Measurements from ENCODE around the gene TMC6. TPM values are rescaled to one million over a fixed set of nuclear protein-coding genes. Genes with fewer than 3 reads are reported as not detected.

TMC6 gene
- total RNA-seq, 4 donors from 2014 or later, result 21.8 to 72.8 (median 51.3) TPM

- DNase-seq (ENCODE audit: low spot score), result no peak
- ATAC-seq (ENCODE audit: low FRiP score), result no peak
- TF ChIP-seq CTCF (IDR thresholded peaks at IDR 0.05), result no peak
Measured at GRCh38 chr17:78164748-78165607, 36.4 kb upstream of the TMC6 start.

GRCh38 chr17:78163881-78164747 lies 35.6 kb upstream of the TMC6 start:
- no peak for TF ChIP-seq CTCF (IDR thresholded peaks at IDR 0.05)
- ATAC-seq (ENCODE audit: low FRiP score) (no peak), DNase-seq (ENCODE audit: low spot score) (no peak)

GRCh38 chr17:78159575-78160158 lies 31.1 kb upstream of the TMC6 start:
- TF ChIP-seq CTCF (IDR thresholded peaks at IDR 0.05), result no peak
- ATAC-seq (ENCODE audit: low FRiP score) (no peak), DNase-seq (ENCODE audit: low spot score) (no peak)

GRCh38 chr17:78154903-78155811 lies 26.6 kb upstream of the TMC6 start:
- no peak for ATAC-seq (ENCODE audit: low FRiP score)
- no peak for TF ChIP-seq CTCF (IDR thresholded peaks at IDR 0.05)

GRCh38 chr17:78151514-78152008 lies 23.0 kb upstream of the TMC6 start:
- ATAC-seq (ENCODE audit: low FRiP score) (peak; percentile 67), DNase-seq (ENCODE audit: low spot score) (no peak)
- no peak for TF ChIP-seq CTCF (IDR thresholded peaks at IDR 0.05)

More at GRCh38 chr17:78154903-78155811, 26.6 kb upstream of the TMC6 start:
- DNase-seq (ENCODE audit: low spot score), result no peak

All from omental fat pad (tissue), 4 donors.